ENCODE data around the gene BHLHA9. TPM values are rescaled to one million over a fixed set of nuclear protein-coding genes. Genes with fewer than 3 reads are reported as not detected.

The BHLHA9 gene
- total and polyA plus RNA-seq, 2 of the 8 experiments (the other 6 are each of a cell fraction or from before 2014, with no cell fraction given), result 0.29 to 0.34 TPM

DNA sequence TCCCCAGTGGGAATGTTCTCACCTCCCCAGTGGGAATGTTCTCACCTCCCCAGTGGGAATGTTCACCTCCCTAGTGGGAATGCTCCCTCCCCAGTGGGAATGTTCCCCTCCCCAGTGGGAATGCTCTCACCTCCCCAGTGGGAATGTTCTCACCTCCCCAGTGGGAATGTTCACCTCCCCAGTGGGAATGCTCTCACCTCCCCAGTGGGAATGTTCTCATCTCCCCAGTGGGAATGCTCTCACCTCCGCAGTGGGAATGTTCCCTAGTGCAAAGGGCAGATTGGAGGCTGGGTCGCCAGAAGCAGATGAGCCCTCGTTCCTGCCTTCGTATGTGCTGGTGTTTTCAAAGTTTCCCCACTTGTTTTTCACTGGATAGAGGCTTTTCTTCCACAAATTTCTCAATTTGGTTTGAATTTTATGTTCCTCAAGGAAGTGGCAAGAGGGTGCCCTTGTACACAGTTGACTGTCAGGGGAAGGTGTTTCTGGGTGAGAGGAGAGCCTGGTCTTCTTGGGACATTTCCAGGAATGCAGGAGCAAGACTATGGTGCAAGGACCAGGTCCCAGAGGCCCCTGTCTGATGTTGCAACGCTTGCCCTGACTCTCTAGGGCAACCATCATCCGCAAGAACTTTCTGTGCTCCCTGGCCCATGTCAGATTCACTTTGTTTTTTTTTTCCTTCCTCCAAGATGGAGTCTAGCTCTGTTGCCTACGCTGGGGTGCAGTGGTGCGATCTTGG is 43.2 kb downstream of the BHLHA9 start:
- no peak overlapping the region for H3K56ac ChIP-seq (replicated peaks; ENCODE audit: insufficient read length, low read depth, low read length)
- no peak overlapping the region for H3K23ac ChIP-seq (ENCODE audit: insufficient read length)
- CTCF ChIA-PET (ENCODE audit: partially characterized antibody), result interaction anchor here (0.6 to 2.1 kb wide), 2 partner anchors 19 to 320 kb away, joined by 3 to 10 read pairs; no protein-coding TSS in a partner anchor
- DNase-seq (ENCODE audit: low read depth in 1 of 2, low spot score in 2 of 2) (no peak), FAIRE-seq (no peak)
- POLR2A ChIA-PET (ENCODE audit: partially characterized antibody), result no interaction called here
- no peak overlapping the region for H3K4ac ChIP-seq (replicated peaks; ENCODE audit: insufficient read length, low read depth, low read length)
- H3K9ac ChIP-seq (replicated peaks in 1 of 4; ENCODE audit: extremely low read depth in 1 of 4, low read depth in 3 of 4, low read length in 3 of 4), result no peak overlapping the region
- no peaks in the 10 kb centered on the region for H3K4me1 ChIP-seq (replicated peaks in 1 of 4; ENCODE audit: control insufficient read depth in 3 of 4, insufficient read depth in 4 of 4, low read length in 3 of 4)
- 89% methylated on average over 8 of the region's 8 CpGs; no CpG with 5 or more reads in 1 of the 2 experiments for WGBS, 2 experiments (ENCODE audit: extremely low coverage in 1 of 2, insufficient coverage in 1 of 2, insufficient read length in 1 of 2, insufficient replicate concordance in 2 of 2, low coverage in 1 of 2, low lambda C conversion rate in 2 of 2, missing lambda C conversion rate in 1 of 2)
- no peak overlapping the region for H2AFZ ChIP-seq (ENCODE audit: low read length)
- H4K91ac ChIP-seq (replicated peaks; ENCODE audit: insufficient read length, low read length), result no peak overlapping the region
- no peak overlapping the region for H3K18ac ChIP-seq (ENCODE audit: extremely low read depth, low read length)
- no peaks in the 10 kb centered on the region for H3K23me2 ChIP-seq (ENCODE audit: low read depth, low read length)
- H3K14ac ChIP-seq (ENCODE audit: insufficient read length), result no peak overlapping the region
- H2AK5ac ChIP-seq (ENCODE audit: low read depth, low read length), result no peak overlapping the region
- H4K20me1 ChIP-seq (replicated peaks in 1 of 2; ENCODE audit: control insufficient read depth in 1 of 2, insufficient read depth in 2 of 2, low read length in 2 of 2), result no peaks in the 10 kb centered on the region
- H3K4me2 ChIP-seq (ENCODE audit: insufficient read depth in 1 of 2, low read depth in 2 of 2, low read length in 2 of 2), result no peak overlapping the region
- H2BK20ac ChIP-seq (ENCODE audit: low read length), result no peak overlapping the region
- no peaks in the 10 kb centered on the region for H3K27me3 ChIP-seq (replicated peaks in 1 of 4; ENCODE audit: control insufficient read depth in 3 of 4, extremely low read depth in 1 of 4, insufficient read depth in 3 of 4, low read length in 3 of 4)
- no peak overlapping the region for H4K8ac ChIP-seq (ENCODE audit: extremely low read depth, insufficient read depth, low read length)
- no peaks in the 10 kb centered on the region for H3K9me3 ChIP-seq (ENCODE audit: insufficient read depth in 2 of 2, low read depth in 1 of 2, low read length in 1 of 2)
- no peak overlapping the region for H3K4me3 ChIP-seq (ENCODE audit: extremely low read depth in 1 of 4, insufficient read depth in 2 of 4, low read depth in 3 of 4, low read length in 4 of 4)
- no peaks in the 10 kb centered on the region for H3K79me2 ChIP-seq (ENCODE audit: control insufficient read depth in 1 of 2, insufficient read depth in 2 of 2, low read length in 2 of 2)
- H3K79me1 ChIP-seq (ENCODE audit: low read depth, low read length), result no peaks in the 10 kb centered on the region
- no peaks in the 10 kb centered on the region for H3K36me3 ChIP-seq (ENCODE audit: control insufficient read depth in 2 of 4, insufficient read depth in 4 of 4, low read length in 3 of 4)
- H2BK15ac ChIP-seq (ENCODE audit: low read length), result no peak overlapping the region
- H2BK12ac ChIP-seq (ENCODE audit: low read depth, low read length), result no peak overlapping the region
- no peak overlapping the region for H3K27ac ChIP-seq (ENCODE audit: low read depth, low read length)
- H4K5ac ChIP-seq (ENCODE audit: insufficient read length, low read depth, low read length), result no peak overlapping the region
- no peak overlapping the region for H2BK5ac ChIP-seq (ENCODE audit: low read depth, low read length)
- no peak overlapping the region for H2BK120ac ChIP-seq (replicated peaks; ENCODE audit: low read depth, low read length)
- no peak for TF ChIP-seq E2F6 (IDR thresholded peaks at IDR 0.05)
- no peak for TF ChIP-seq ZNF274 (IDR thresholded peaks at IDR 0.05; ENCODE audit: borderline replicate concordance, extremely low read depth, low read length)
- no peak for TF ChIP-seq USF2 (IDR thresholded peaks at IDR 0.05; ENCODE audit: low read length)
- no peak for TF ChIP-seq JUN (IDR thresholded peaks at IDR 0.05; ENCODE audit: low read depth, low read length)
- no peak for TF ChIP-seq NRF1 (IDR thresholded peaks at IDR 0.05; ENCODE audit: low read depth, low read length)
